Activated naive CD8-positive, alpha-beta T cell treated with anti-CD3 and anti-CD28 coated beads, Interleukin-2, amount 50 U/mL, for 16 hours (primary cell): Measurements from ENCODE around the gene MET.

Source experiments
- DNase-seq: peaks from one replicate; pipeline ENCODE4 v3.0.0-alpha.2; 2020; ENCODE audit warnings: low read depth, low spot score

MET gene

GRCh38 chr7:116782177-116782711 lies 110.2 kb downstream of the MET start:
- DNase-seq: no peak

- DNase-seq: no peak
Observed at GRCh38 chr7:116783666-116784318, 111.8 kb downstream of the MET start.

DNA sequence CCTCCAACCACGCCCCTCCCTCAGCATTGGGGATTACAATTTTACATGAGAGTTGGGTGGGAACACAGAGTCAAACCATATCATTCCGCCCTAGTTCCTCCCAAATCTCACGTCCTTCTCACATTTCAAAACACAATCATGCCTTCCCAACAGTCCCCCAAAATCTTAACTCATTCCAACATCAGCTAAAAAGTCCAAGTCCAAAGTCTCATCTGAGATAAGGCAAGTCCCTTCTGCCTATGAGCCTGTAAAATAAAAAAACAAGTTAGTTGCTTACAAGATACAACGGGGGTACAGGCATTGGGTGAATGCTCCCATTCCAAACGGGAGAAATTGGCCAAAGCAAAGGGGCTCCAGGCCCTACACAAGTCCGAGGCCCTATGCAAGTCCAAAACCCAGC lies 112.7 kb downstream of the MET start:
- no peak for DNase-seq

DNA sequence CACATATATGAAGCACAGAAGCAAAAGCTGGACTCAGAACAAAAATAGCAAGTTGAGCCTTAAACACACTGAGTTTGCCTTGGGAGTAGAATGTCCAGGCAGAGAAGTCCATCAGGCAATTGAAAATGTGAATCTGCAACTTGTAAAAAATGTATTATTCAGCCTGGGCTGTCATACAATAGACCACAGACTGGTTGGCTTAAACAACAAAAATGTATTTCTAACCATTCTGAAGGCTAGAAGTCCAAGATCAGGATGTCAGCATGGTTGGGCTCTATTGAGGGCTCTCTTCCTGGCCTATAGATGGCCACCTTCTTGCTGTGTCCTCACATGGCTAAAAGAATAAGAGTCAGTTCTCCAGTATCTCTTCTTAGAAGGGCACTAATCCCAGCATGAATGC lies 113.8 kb downstream of the MET start:
- DNase-seq: no peak

DNA sequence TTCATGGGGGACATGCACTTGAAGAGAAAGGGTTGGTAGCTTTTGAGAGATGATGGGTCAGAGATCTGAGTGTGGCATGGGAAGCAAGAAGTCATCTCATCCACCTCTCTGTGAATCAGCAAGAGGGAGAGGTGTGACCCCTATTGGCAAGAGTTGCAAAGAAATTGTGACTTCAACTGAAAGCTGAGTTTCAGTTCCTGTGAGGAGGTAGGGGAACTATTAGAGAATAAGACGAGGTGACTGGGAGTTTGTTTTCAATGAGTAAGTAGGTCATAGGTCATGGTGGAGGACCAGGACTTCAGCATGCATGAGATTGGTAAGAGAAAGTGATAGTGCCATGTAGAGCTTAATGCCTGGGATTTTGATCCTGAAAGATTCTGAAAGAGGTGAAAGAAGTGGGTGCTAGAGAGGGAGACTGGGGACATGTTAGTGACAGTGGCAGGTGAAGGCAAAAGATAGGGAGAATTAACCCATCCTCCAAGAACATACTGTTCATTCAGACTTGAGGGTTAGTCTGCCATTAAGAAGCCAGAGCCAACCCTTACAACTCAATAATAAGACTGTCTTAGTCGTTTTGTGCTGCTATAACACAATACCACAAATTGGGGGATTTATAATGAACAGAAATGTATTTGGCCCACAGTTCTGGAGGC lies 114.9 kb downstream of the MET start:
- DNase-seq: no peak

- no peak for DNase-seq
Observed at GRCh38 chr7:116787881-116788280, 115.9 kb downstream of the MET start.

DNA sequence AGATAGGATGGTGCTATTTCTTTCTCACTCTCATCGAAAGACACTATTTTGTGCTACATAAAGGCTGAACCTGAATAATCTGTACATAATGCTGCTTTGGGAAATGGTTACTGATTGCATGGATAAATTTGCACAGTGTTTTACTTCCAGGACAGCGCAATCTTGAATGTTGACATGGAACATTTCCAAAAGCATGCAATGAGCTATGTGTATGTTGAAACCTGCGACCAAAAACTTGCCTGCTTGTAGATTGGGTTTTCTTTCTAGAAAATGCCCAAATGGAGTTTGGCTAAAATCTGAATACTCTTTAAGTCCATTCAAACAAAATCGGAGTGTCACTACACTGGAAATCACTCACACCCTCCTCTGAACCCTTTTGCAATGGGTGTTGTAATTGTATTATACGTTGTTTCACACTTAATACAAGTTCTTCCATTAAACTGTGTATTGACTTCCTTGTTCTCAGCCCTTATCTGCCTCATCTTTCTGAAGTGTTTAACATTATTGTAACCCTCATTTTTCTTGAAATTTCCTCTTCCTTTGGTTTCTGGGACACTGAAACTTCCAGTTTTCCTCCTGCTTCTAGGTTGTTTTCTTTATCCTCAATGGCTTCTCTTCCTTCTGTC lies 116.7 kb downstream of the MET start:
- no peak for DNase-seq

- no peak for DNase-seq
Observed at GRCh38 chr7:116790025-116790424, 118.0 kb downstream of the MET start.

DNA sequence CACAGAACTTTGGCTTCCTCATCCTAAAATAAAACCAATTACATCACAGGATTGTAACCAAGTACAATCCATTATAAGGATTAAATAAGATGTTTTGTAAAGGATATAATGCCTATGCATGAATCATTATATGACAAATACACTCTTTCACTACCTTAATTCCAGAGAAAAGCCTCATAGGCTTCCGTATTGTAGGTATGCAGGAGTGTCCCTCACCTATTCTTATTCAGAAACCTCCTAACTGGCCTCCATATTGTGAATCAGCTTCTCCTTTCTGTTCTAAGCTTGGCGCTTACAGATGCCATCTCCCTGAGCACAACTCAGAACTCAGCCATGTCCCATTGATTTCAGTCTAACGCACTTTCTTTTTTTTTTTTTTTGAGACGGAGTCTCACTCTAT lies 120.8 kb downstream of the MET start:
- no peak for DNase-seq

- no peak for DNase-seq
Observed at GRCh38 chr7:116793795-116794340, 121.9 kb downstream of the MET start.

- DNase-seq: no peak
Observed at GRCh38 chr7:116796471-116796870, 124.5 kb downstream of the MET start.

DNA sequence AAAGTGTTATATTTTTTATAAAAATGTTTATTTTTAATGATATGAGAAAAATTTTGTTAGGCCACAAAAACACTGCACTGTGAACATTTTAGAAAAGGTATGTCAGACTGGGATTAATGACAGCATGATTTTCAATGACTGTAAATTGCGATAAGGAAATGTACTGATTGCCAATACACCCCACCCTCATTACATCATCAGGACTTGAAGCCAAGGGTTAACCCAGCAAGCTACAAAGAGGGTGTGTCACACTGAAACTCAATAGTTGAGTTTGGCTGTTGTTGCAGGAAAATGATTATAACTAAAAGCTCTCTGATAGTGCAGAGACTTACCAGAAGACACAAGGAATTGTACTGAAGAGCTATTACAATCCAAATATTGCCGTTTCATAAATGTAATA lies 125.6 kb downstream of the MET start:
- DNase-seq: no peak

DNA sequence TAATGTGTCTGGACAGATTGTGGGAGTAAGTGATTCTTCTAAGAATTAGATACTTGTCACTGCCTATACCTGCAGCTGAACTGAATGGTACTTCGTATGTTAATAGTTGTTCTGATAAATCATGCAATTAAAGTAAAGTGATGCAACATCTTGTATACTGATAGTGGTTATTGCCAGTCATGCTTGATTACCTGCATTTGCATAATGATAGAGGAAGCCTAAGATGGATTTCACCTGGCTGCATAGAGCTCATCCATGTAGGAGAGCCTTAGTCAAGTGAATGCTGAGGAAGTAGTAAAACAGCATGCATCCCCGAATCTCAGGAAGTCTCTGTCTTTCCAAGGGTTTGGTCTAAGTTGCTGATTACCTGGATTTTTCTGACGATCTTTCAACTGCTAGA lies 126.2 kb downstream of the MET start:
- no peak for DNase-seq

DNA sequence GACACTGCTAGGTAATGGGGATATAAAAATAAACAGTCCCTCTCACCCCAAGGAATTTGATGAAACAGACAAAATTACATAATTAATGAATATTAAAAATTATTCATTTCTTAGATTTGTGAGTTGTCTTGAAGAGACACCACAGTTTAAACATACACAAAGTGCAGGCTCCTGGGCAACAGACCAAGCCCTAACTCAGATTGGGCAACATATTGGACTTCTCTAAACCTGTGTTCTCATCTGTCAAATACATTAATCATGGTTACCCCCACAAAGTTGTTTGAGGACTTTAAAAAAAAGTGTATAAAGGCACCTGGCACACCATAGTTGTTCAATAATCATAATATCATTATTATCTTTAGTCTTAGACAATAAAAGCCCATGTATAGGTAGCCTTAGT lies 127.9 kb downstream of the MET start:
- DNase-seq: no peak

DNA sequence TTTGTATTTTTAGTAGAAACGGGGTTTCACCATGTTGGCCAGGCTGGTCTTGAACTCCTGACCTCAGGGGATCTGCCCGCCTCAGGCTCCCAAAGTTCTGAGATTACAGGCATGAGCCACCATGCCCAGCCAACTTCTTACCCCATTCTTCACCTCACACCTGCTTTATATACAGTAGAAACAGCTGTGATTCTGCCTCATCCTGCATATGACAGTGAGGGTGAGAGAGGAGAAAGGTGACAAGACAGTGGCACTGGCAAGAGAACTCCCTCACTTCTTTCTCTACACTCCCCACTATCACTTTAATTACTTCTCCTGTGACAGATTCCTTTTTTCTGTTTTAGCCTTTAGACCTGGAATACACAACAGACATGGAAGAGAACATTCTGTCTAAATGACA lies 128.6 kb downstream of the MET start:
- DNase-seq: no peak

DNA sequence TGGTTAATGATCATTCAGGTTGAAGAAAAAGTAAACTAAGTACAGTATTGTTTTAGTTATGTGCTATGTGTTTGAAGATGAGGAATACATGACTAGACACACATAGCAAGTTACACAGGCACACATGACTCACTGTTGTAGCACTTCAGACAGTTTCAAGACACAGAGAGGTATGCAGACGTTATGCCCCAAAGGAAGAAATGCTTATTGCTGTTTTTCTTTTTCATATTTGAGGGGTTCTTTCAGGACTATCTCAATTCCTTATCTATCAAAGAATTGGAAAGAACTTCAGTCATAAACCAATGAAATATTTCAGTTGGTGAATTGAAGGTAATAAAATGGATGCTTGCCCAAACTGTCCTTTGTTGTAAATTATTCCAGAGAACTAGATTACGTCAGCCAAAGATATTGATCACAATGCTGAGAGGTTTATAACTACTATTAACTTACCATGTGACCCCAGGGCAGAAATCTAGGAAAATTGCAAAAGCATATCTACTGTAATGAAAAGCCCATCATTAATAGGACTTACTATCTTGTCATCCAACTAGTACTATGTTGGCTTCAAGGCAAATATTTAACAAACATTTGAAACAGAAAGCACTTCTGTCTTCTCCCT lies 129.2 kb downstream of the MET start:
- no peak for DNase-seq

DNA sequence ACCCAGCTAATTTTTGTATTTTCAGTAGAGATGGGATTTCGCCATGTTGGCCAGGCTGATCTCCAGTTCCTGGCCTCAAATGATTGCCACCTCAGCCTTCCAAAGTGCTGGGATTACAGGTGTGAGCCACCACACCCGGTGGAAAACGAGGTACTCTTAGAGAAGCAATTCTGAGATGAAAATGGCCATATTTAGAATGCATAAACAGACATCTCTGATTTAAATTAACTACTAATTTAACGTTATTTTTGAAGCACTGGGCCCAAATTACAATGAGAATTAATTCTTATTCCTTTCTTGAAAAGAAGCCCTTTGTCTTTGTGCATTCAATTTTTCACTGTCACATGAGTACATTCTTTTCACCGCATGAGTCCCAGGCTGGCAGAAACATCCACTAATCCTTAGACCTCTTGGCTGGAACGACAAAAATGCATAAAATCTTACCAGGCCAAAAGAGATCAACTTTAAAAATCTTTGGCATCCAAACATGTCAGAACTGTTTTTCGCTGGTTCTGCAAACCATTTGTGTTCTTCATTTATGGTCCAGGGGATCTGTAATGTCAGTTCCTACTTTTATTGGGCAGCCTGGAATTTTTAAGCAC lies 130.2 kb downstream of the MET start:
- no peak for DNase-seq

DNA sequence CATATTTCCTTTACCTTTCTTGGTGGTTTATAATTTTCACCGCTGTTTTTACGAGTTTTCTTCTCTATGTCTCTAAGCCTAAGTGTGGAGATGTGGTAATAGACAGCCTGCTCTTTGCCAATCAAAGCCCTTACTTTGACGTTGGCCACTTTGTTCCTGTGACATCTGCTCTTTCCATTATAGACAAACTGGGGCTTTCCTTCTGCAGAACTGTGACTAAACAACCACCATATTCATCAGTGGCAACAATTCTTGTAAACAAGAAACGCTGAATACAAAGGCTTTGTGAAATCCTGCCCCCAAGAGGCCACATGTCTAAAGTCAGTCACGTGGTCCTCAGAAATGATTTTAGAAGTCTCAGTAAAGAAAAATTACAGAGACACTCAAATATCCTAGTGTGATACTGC lies 130.8 kb downstream of the MET start:
- no peak for DNase-seq

- DNase-seq: no peak
Observed at GRCh38 chr7:116804471-116804870, 132.5 kb downstream of the MET start.

DNA sequence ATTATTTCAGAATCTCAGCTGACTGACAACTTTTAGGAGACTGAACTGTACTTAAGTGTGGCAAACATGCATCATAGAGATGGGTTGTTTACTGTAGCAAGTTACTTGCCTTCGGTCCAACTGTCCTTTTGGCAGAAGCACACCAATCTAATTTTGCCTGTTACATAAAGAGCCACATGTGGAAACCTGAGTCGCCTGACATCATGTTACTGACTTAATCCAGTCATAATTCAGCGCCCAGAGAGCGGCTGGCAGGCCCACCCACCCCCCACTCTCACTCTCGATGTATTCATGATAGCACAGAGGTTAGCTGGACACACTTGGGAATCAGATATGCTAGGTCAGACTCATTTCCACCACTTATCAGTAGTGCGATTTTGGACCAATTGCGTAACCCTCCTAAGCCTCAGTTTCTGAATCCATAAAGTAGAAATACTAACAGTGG lies 133.1 kb downstream of the MET start:
- DNase-seq: no peak

- no peak for DNase-seq
Observed at GRCh38 chr7:116806046-116806944, 134.3 kb downstream of the MET start.
